Measurements from ENCODE around the gene MAN1B1.
"Not testable (repeated sequence)": the region's sequence is repeated elsewhere in the genome, so short reads cannot be mapped to it uniquely, and the experiment has no call there.

The MAN1B1 gene

GRCh38 chr9:137110147-137110910, 23.5 kb downstream of the MAN1B1 start:
- DNase-seq (ENCODE audit: low read depth): no peak

- no peak for DNase-seq (ENCODE audit: low read depth)
Observed at GRCh38 chr9:137110911-137111787, 24.4 kb downstream of the MAN1B1 start.

- no peak for DNase-seq (ENCODE audit: low read depth)
Observed at GRCh38 chr9:137111788-137112563, 25.2 kb downstream of the MAN1B1 start.

- no peak for DNase-seq (ENCODE audit: low read depth)
Observed at GRCh38 chr9:137112564-137113384, 26.0 kb downstream of the MAN1B1 start.

GRCh38 chr9:137113385-137114159, 26.8 kb downstream of the MAN1B1 start:
- DNase-seq (ENCODE audit: low read depth): no peak

- no peak for DNase-seq (ENCODE audit: low read depth)
Observed at GRCh38 chr9:137114220-137114612, 27.4 kb downstream of the MAN1B1 start.

- peak; percentile 71 for DNase-seq (ENCODE audit: low read depth)
Observed at GRCh38 chr9:137114613-137115393, 28.0 kb downstream of the MAN1B1 start, which contains the start of gene DPP7. DPP7 (minus strand) TSS chr9:137114733; CDS start chr9:137114713, 20 bp downstream.

GRCh38 chr9:137115394-137116026, 28.7 kb downstream of the MAN1B1 start:
- DNase-seq (ENCODE audit: low read depth): no peak

GRCh38 chr9:137116027-137116507, 29.3 kb downstream of the MAN1B1 start:
- no peak for DNase-seq (ENCODE audit: low read depth)

- DNase-seq (ENCODE audit: low read depth): no peak
Observed at GRCh38 chr9:137116728-137117127, 29.9 kb downstream of the MAN1B1 start.

- no peak for DNase-seq (ENCODE audit: low read depth)
Observed at GRCh38 chr9:137117269-137117731, 30.5 kb downstream of the MAN1B1 start.

- not testable (repeated sequence) for DNase-seq (ENCODE audit: low read depth)
Observed at GRCh38 chr9:137118092-137118603, 31.4 kb downstream of the MAN1B1 start.

GRCh38 chr9:137121927-137122795, 35.4 kb downstream of the MAN1B1 start:
- not testable (repeated sequence) for DNase-seq (ENCODE audit: low read depth)

- not testable (repeated sequence) for DNase-seq (ENCODE audit: low read depth)
Observed at GRCh38 chr9:137122796-137123467, 36.1 kb downstream of the MAN1B1 start.

- no peak for DNase-seq (ENCODE audit: low read depth)
Observed at GRCh38 chr9:137123468-137123837, 36.7 kb downstream of the MAN1B1 start.

GRCh38 chr9:137123952-137124462, 37.2 kb downstream of the MAN1B1 start:
- DNase-seq (ENCODE audit: low read depth): not testable (repeated sequence)

GRCh38 chr9:137126786-137127185, 40.0 kb downstream of the MAN1B1 start:
- no peak for DNase-seq (ENCODE audit: low read depth)
